GM19324 (cell line): ENCODE results near the gene UVRAG.
"Not testable (repeated sequence)": the region's sequence is repeated elsewhere in the genome, so short reads cannot be mapped to it uniquely, and the experiment has no call there.

Source experiments
- ATAC-seq: cut with Tn5 transposase; IDR thresholded peaks from one replicate; pipeline ENCODE4 v1.9.1; 2021; ENCODE audit warnings: mild to moderate bottlenecking, moderate library complexity; ENCODE audit not compliant: unreplicated experiment, low FRiP score

UVRAG gene

GRCh38 chr11:75834728-75835127, 19.7 kb downstream of the UVRAG start:
- ATAC-seq = no peak

- no peak for ATAC-seq
Observed at GRCh38 chr11:75836417-75836816, 21.4 kb downstream of the UVRAG start.

- no peak for ATAC-seq
Observed at GRCh38 chr11:75839851-75840250, 24.8 kb downstream of the UVRAG start.

- ATAC-seq = no peak
Observed at GRCh38 chr11:75840522-75840921, 25.5 kb downstream of the UVRAG start.

GRCh38 chr11:75841739-75842138, 26.7 kb downstream of the UVRAG start:
- ATAC-seq = no peak

GRCh38 chr11:75845324-75845723, 30.3 kb downstream of the UVRAG start:
- no peak for ATAC-seq

GRCh38 chr11:75849894-75850293, 34.9 kb downstream of the UVRAG start:
- ATAC-seq = no peak

- ATAC-seq = no peak
Observed at GRCh38 chr11:75850787-75851186, 35.8 kb downstream of the UVRAG start.

GRCh38 chr11:75851203-75851602, 36.2 kb downstream of the UVRAG start:
- ATAC-seq = no peak

- no peak for ATAC-seq
Observed at GRCh38 chr11:75852406-75853017, 37.5 kb downstream of the UVRAG start.

- ATAC-seq = not testable (repeated sequence)
Observed at GRCh38 chr11:75853563-75853962, 38.6 kb downstream of the UVRAG start.

- no peak for ATAC-seq
Observed at GRCh38 chr11:75853971-75854370, 39.0 kb downstream of the UVRAG start.

GRCh38 chr11:75855206-75855605, 40.2 kb downstream of the UVRAG start:
- no peak for ATAC-seq

GRCh38 chr11:75856912-75857311, 41.9 kb downstream of the UVRAG start:
- ATAC-seq = no peak

GRCh38 chr11:75858042-75858441, 43.0 kb downstream of the UVRAG start:
- ATAC-seq = no peak

- no peak for ATAC-seq
Observed at GRCh38 chr11:75858613-75859012, 43.6 kb downstream of the UVRAG start.

GRCh38 chr11:75859614-75860013, 44.6 kb downstream of the UVRAG start:
- no peak for ATAC-seq

- no peak for ATAC-seq
Observed at GRCh38 chr11:75862437-75862836, 47.4 kb downstream of the UVRAG start.

GRCh38 chr11:75867778-75868374, 52.9 kb downstream of the UVRAG start:
- ATAC-seq = no peak

- no peak for ATAC-seq
Observed at GRCh38 chr11:75868990-75869389, 54.0 kb downstream of the UVRAG start.

GRCh38 chr11:75869661-75870455, 54.8 kb downstream of the UVRAG start:
- ATAC-seq = no peak
